Breast epithelium (tissue), 4 donors: ENCODE results near the gene NRP1. TPM values are rescaled to one million over a fixed set of nuclear protein-coding genes. Genes with fewer than 3 reads are reported as not detected.

Source experiments
- DNase-seq, 2 donors: peaks; one replicate each; pipeline ENCODE4 v3.0.0-alpha.2; 2019; ENCODE audit warnings: low spot score in 2 of 2
- H3K27ac ChIP-seq, 2 donors: fragments of 200-600 bp; sonication (generic) in 1 of 2; one replicate each; pipeline ENCODE4 v1.5.1; 2016 to 2019; ENCODE audit warnings: mild to moderate bottlenecking in 1 of 2
- H3K27me3 ChIP-seq, 2 donors: fragments of 200-600 bp; sonication (generic) in 1 of 2; one replicate each; pipeline versions ENCODE4 v1.5.1 to v1.6.0; 2017 to 2019; ENCODE audit warnings: control low read depth in 1 of 2, mild to moderate bottlenecking in 1 of 2
- H3K36me3 ChIP-seq: fragments of 200-600 bp; one replicate; pipeline ENCODE4 v1.5.1; 2019
- H3K4me1 ChIP-seq, 2 donors: fragments of 200-600 bp; sonication (generic); one replicate each; pipeline ENCODE4 v1.5.1; 2016 to 2019; ENCODE audit warnings: control low read depth in 1 of 2
- H3K4me3 ChIP-seq, 3 donors: fragments of 200-600 bp; sonication (generic); 1 replicate in 2 of 3; 2 replicates in 1 of 3; pipeline ENCODE4 v1.5.1; 2016 to 2019; ENCODE audit warnings: mild to moderate bottlenecking in 3 of 3, moderate library complexity in 2 of 3
- H3K9me3 ChIP-seq, 2 donors: fragments of 200-600 bp; sonication (generic) in 1 of 2; one replicate each; pipeline ENCODE4 v1.5.1; 2016 to 2019; ENCODE audit warnings: control low read depth in 1 of 2
- CTCF ChIP-seq, 3 donors: fragments of 450-650 bp; IDR thresholded peaks; one replicate each; pipeline ENCODE4 v1.5.1; 2016 to 2017; ENCODE audit warnings: antibody characterized with exemption in 3 of 3, mild to moderate bottlenecking in 3 of 3, moderate library complexity in 3 of 3
- POLR2A ChIP-seq: fragments of 450-650 bp; IDR thresholded peaks from one replicate; pipeline ENCODE4 v1.6.1; 2016; ENCODE audit warnings: antibody characterized with exemption, mild to moderate bottlenecking, moderate library complexity
- POLR2AphosphoS5 ChIP-seq, 3 donors: sonication (generic); formaldehyde crosslinking; IDR thresholded peaks; one replicate each; pipeline ENCODE4 v1.6.1; 2017; ENCODE audit warnings: antibody characterized with exemption in 3 of 3
- intact Hi-C: fragments of 100-400 bp; cut with DNase I; formaldehyde crosslinking; loops from one replicate; pipeline ENCODE4 v1.15.1; 2023; ENCODE audit warnings: low total_unique reads
- total RNA-seq, 3 donors: library from RNA; depleted of rRNA; stranded (reverse); fragments of >200 nt; gene quantifications; one replicate each; pipeline ENCODE4 v1.1.0, GENCODE V29; 2016

Gene NRP1
- total RNA-seq, 3 donors from 2014 or later = 50.8 to 76.0 (median 74.7) TPM

- intact Hi-C loops = no loop called here
- Histone ChIP-seq H3K27me3 (no peaks in the 10 kb centered on the region), H3K27ac (no peak overlapping the region), H3K4me1 (no peaks in the 10 kb centered on the region), H3K4me3 (no peak overlapping the region), H3K36me3 (no peaks in the 10 kb centered on the region), H3K9me3 (no peaks in the 10 kb centered on the region)
- TF ChIP-seq POLR2A = no peak
- TF ChIP-seq POLR2AphosphoS5 (IDR thresholded peaks at IDR 0.05) = no peak
- no peak for TF ChIP-seq CTCF (IDR thresholded peaks at IDR 0.05)
- DNase-seq = no peak
Observed at GRCh38 chr10:33229949-33230267, 104.6 kb downstream of the NRP1 start.

GRCh38 chr10:33229252-33229948 is 105.1 kb downstream of the NRP1 start:
- DNase-seq = no peak
- Histone ChIP-seq H3K27ac (no peak overlapping the region), H3K36me3 (no peaks in the 10 kb centered on the region), H3K4me1 (no peaks in the 10 kb centered on the region), H3K27me3 (no peaks in the 10 kb centered on the region), H3K4me3 (no peak overlapping the region), H3K9me3 (no peaks in the 10 kb centered on the region)
- TF ChIP-seq CTCF (IDR thresholded peaks at IDR 0.05) = no peak
- TF ChIP-seq POLR2AphosphoS5 (IDR thresholded peaks at IDR 0.05) = no peak
- no peak for TF ChIP-seq POLR2A
- intact Hi-C loops = no loop called here

GRCh38 chr10:33228426-33228825 is 106.0 kb downstream of the NRP1 start:
- H3K4me1 ChIP-seq = no peaks in the 10 kb centered on the region
- no peaks in the 10 kb centered on the region for H3K27me3 ChIP-seq
- H3K9me3 ChIP-seq = no peaks in the 10 kb centered on the region
- intact Hi-C loops = no loop called here
- H3K27ac ChIP-seq = no peak overlapping the region
- no peak overlapping the region for H3K4me3 ChIP-seq
- DNase-seq = no peak
- TF ChIP-seq POLR2A (no peak), POLR2AphosphoS5 (IDR thresholded peaks at IDR 0.05) (no peak), CTCF (IDR thresholded peaks at IDR 0.05) (no peak)
- no peaks in the 10 kb centered on the region for H3K36me3 ChIP-seq

- Histone ChIP-seq H3K36me3 (no peaks in the 10 kb centered on the region), H3K9me3 (no peaks in the 10 kb centered on the region), H3K4me1 (no peaks in the 10 kb centered on the region), H3K27ac (no peak overlapping the region), H3K4me3 (no peak overlapping the region), H3K27me3 (no peaks in the 10 kb centered on the region)
- intact Hi-C loops = no loop called here
- TF ChIP-seq CTCF (IDR thresholded peaks at IDR 0.05) = no peak
- DNase-seq = no peak
Observed at GRCh38 chr10:33227489-33227888, 107.0 kb downstream of the NRP1 start.

GRCh38 chr10:33224251-33224965 is 110.1 kb downstream of the NRP1 start:
- H3K36me3 ChIP-seq = no peaks in the 10 kb centered on the region
- H3K27me3 ChIP-seq = no peaks in the 10 kb centered on the region
- no peak for DNase-seq
- TF ChIP-seq CTCF (IDR thresholded peaks at IDR 0.05) (no peak), POLR2A (no peak), POLR2AphosphoS5 (IDR thresholded peaks at IDR 0.05) (no peak)
- no peak overlapping the region for H3K4me3 ChIP-seq
- H3K27ac ChIP-seq = no peak overlapping the region
- H3K4me1 ChIP-seq = no peaks in the 10 kb centered on the region
- H3K9me3 ChIP-seq = no peaks in the 10 kb centered on the region
- intact Hi-C loops = no loop called here
